HG02798 (cell line): ENCODE results near the gene ARHGEF11.
"Not testable (repeated sequence)": the region's sequence is repeated elsewhere in the genome, so short reads cannot be mapped to it uniquely, and the experiment has no call there.

Experiments used
- ATAC-seq: cut with Tn5 transposase; IDR thresholded peaks from one replicate; pipeline ENCODE4 v1.9.1; 2021; ENCODE audit warnings: mild to moderate bottlenecking; ENCODE audit not compliant: unreplicated experiment, poor library complexity

The ARHGEF11 gene

GRCh38 chr1:157056269-157056668, 10.7 kb upstream of the ARHGEF11 start:
- no peak for ATAC-seq

- ATAC-seq = not testable (repeated sequence)
Measured at GRCh38 chr1:157055729-157056128, 10.2 kb upstream of the ARHGEF11 start.

GRCh38 chr1:157050836-157051235, 5.3 kb upstream of the ARHGEF11 start:
- no peak for ATAC-seq

GRCh38 chr1:157047062-157047410, 1.5 kb upstream of the ARHGEF11 start:
- ATAC-seq = no peak

GRCh38 chr1:157044326-157044725, 1.2 kb downstream of the ARHGEF11 start:
- ATAC-seq = no peak

- no peak for ATAC-seq
Measured at GRCh38 chr1:157043685-157044084, 1.9 kb downstream of the ARHGEF11 start.

GRCh38 chr1:157042846-157043245, 2.7 kb downstream of the ARHGEF11 start:
- no peak for ATAC-seq

- ATAC-seq = no peak
Measured at GRCh38 chr1:157040802-157041201, 4.7 kb downstream of the ARHGEF11 start.

- no peak for ATAC-seq
Measured at GRCh38 chr1:157035121-157035520, 10.4 kb downstream of the ARHGEF11 start.

GRCh38 chr1:157034137-157034800, 11.3 kb downstream of the ARHGEF11 start:
- ATAC-seq = no peak

- ATAC-seq = no peak
Measured at GRCh38 chr1:157033357-157033876, 12.1 kb downstream of the ARHGEF11 start.

GRCh38 chr1:157032303-157032702, 13.2 kb downstream of the ARHGEF11 start:
- ATAC-seq = no peak

- no peak for ATAC-seq
Measured at GRCh38 chr1:157030728-157031127, 14.8 kb downstream of the ARHGEF11 start.

GRCh38 chr1:157028674-157029073, 16.9 kb downstream of the ARHGEF11 start:
- ATAC-seq = no peak

GRCh38 chr1:157025856-157026255, 19.7 kb downstream of the ARHGEF11 start:
- ATAC-seq = no peak

GRCh38 chr1:157025385-157025784, 20.2 kb downstream of the ARHGEF11 start:
- ATAC-seq = no peak

GRCh38 chr1:157021688-157022087, 23.9 kb downstream of the ARHGEF11 start:
- no peak for ATAC-seq

GRCh38 chr1:157019457-157019856, 26.1 kb downstream of the ARHGEF11 start:
- ATAC-seq = no peak

GRCh38 chr1:157011845-157012244, 33.7 kb downstream of the ARHGEF11 start:
- ATAC-seq = no peak

GRCh38 chr1:157008502-157008901, 37.0 kb downstream of the ARHGEF11 start:
- ATAC-seq = no peak

- ATAC-seq = no peak
Measured at GRCh38 chr1:157007306-157007705, 38.2 kb downstream of the ARHGEF11 start.

GRCh38 chr1:157006676-157007075, 38.9 kb downstream of the ARHGEF11 start:
- no peak for ATAC-seq
